UCSD-AML1 (cell line): ENCODE measurements around the gene PDE6A.
A peak's percentile ranks its signal among the peaks of the same experiment; 100 is the strongest.

Experiments
- DNase-seq: peaks from one replicate; lab custom pipeline; 2025; ENCODE audit not compliant: unreplicated experiment; lab: John Stamatoyannopoulos, UW

PDE6A gene

DNA sequence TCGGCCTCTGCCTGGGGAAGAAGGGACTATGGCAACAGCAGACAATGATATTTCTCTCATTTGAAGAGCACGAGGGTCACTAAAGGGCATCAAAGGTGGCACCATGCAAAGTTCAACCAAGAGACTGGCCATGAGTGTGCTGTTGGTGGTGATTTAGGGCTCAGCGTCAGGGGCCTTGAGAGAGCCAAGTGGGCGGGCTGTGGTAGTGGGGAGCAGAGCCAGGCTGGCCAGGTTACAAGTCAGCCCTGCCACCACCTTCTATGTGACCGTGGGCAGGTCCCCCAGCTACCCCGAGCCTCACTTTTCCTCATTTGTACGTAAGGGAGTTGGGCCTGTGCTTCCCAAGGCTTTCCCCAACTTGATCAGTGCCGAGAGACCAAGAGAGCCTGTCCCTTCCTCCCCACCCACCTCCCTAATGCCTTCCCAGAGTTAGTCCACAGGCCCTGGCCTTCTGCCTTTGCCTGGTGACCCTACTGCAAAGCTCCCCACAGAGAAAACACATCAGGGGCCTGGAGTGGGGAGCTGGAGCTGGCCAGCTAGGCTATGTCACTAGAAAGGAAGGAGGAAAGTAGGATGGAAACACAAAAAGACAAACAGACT lies 104.3 kb downstream of the PDE6A start:
- no peak for DNase-seq

DNA sequence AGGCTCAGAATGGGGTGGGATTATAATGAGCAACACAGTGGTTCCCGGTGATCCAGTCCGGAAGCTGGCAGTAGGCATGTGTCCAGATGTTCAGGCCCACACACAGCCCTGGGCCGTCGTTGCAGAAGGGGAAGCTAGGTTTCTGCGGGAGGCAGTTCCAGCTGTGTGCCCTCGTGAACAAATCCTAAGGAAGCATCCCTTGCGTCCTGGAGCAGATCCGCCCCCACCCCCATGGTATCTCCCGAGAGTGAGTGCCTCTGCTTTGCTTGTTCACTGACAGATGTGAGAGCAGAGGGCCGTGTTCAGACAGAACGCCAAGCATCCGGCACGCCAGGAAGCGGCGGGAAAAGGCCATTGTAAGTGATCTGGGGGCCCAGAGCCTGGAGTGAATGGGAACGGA lies 104.8 kb downstream of the PDE6A start:
- DNase-seq: no peak

DNA sequence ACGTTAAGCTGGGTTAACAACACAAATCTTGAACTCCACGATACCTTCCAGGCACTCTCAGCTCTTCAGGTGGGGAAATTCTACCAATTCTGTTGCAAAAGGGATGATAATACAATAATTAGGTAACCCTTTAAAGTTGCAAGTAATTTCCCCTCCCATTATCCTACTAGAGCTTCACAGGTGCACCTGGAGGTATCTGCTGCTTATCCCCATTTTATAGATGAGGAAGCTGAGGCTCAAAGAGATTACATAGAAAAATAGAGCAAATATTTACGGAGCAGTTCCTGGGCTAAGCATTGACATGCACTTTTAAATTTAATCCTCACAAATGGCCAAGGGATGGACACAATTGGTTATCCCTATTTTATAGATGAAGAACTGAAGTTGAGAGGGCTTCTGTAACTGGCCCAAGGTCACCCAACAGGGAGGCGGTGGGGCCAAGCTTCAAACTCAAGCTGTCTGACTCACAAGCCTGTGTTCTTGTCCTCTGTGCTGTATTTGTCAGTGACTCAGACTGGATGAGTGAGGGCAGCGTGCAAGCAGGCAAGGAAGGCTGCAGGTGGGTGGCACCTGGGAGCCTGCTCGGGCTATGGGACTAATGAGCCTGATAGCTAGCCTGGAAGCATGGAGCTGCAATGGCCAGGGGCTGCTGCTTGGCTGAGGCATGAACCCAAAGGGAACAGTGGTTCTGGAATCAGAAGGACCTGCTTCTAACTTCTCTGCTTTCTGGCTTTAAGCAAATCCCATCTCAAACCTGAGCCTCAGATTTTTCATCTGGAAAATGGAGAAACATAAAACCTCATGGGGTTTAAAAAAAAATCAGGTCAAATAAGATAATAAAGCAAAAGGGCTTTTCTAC lies 105.5 kb downstream of the PDE6A start:
- DNase-seq: no peak

DNA sequence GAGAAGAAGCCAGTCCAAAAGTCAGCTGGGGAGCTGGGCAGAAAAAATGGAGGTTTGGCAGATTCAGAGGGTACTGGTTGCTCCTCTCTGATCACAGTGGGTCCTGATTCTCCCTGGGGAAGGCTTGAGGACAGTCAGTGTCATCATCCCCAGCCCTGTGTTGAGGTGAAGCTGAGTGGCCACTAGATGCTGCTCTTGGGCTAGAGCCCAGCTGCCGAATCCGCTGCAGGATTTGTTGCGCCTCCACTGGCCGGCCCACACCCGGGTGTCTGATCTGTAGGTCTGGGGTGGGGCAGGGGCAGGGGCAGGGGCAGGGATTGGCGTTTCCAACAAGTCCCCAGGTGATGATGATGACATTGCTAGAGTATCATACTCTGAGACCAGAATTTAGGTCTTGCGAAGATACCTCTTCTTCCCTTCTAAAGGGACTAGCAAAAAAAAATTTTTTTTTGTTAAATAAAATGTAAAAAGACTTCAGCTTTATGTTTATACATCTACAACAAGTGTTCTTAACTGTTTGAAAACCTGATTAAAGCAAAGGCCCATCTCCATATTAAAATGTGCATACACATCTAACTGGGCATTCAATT lies 106.8 kb downstream of the PDE6A start:
- peak; percentile 35 for DNase-seq

DNA sequence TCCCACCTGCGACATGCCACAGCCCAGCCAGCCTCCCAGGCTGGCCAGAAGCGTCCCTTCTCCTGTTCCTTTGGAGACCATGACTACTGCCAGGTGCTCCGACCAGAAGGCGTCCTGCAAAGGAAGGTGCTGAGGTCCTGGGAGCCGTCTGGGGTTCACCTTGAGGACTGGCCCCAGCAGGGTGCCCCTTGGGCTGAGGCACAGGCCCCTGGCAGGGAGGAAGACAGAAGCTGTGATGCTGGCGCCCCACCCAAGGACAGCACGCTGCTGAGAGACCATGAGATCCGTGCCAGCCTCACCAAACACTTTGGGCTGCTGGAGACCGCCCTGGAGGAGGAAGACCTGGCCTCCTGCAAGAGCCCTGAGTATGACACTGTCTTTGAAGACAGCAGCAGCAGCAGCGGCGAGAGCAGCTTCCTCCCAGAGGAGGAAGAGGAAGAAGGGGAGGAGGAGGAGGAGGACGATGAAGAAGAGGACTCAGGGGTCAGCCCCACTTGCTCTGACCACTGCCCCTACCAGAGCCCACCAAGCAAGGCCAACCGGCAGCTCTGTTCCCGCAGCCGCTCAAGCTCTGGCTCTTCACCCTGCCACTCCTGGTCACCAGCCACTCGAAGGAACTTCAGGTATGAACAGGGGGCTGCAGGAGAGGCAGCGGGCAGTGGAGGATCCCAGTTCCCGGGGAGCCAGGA lies 108.0 kb downstream of the PDE6A start:
- DNase-seq: no peak

DNA sequence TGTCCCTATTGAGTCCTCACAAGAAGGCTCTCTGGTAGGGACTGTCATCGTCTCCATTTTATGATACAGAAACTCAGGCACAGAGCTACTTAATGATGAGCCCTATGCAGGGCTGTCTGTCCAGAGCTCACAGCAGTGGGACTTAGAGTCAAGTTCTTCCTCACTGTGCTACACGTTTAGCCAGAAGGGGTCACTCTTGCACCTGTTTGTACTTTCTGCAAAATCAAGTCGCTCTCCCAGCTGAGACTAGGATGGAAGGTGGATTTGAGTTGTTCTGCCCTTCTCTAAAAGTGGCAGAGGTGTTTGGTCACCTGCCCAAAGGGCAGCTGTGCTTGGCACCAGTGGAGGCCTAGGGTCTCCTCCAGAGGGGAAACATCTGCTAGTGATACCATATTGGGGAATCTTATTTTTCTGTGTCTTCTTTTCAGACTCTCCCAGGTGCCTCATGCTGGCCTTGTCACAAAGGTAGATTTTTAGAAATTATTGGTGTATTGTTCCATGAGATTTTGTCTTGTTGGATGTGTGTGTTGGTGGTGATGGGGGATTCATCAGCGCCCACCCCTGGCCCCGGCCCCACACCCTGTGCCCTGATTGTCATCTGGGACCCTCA lies 110.2 kb downstream of the PDE6A start:
- DNase-seq: peak; percentile 32

DNA sequence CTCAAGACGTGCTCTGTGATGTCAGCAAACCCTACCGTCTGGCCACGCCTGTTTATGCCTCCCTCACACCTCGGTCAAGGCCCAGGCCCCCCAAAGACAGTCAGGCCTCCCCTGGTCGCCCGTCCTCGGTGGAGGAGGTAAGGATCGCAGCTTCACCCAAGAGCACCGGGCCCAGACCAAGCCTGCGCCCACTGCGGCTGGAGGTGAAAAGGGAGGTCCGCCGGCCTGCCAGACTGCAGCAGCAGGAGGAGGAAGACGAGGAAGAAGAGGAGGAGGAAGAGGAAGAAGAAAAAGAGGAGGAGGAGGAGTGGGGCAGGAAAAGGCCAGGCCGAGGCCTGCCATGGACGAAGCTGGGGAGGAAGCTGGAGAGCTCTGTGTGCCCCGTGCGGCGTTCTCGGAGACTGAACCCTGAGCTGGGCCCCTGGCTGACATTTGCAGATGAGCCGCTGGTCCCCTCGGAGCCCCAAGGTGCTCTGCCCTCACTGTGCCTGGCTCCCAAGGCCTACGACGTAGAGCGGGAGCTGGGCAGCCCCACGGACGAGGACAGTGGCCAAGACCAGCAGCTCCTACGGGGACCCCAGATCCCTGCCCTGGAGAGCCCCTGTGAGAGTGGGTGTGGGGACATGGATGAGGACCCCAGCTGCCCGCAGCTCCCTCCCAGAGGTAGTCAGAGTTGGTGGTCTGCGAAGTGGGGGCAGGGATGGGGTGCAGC lies 111.3 kb downstream of the PDE6A start:
- no peak for DNase-seq

DNA sequence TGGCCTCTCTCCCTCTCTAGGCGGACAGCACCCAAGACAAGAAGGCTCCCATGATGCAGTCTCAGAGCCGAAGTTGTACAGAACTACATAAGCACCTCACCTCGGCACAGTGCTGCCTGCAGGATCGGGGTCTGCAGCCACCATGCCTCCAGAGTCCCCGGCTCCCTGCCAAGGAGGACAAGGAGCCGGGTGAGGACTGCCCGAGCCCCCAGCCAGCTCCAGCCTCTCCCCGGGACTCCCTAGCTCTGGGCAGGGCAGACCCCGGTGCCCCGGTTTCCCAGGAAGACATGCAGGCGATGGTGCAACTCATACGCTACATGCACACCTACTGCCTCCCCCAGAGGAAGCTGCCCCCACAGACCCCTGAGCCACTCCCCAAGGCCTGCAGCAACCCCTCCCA lies 112.0 kb downstream of the PDE6A start:
- no peak for DNase-seq

DNA sequence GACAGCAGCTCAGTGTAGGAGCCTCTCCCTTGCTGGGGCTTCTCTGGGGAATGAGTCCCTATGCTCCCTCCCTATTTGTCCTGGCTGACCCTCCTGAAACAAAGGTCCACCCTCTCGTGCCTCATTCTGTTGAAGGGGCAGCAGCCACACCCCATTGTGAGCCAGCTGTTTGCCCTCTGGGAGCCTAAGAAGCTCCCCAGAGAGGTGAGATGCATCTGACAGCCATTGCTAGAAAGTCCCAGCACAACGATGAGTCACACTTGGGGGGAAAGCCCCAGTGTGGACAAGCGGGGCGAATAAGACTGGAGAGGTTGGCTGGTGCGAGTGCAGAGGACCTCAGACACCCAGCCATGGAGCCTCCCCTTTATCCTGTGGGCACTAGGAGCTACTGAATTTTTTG lies 113.1 kb downstream of the PDE6A start:
- DNase-seq: no peak

DNA sequence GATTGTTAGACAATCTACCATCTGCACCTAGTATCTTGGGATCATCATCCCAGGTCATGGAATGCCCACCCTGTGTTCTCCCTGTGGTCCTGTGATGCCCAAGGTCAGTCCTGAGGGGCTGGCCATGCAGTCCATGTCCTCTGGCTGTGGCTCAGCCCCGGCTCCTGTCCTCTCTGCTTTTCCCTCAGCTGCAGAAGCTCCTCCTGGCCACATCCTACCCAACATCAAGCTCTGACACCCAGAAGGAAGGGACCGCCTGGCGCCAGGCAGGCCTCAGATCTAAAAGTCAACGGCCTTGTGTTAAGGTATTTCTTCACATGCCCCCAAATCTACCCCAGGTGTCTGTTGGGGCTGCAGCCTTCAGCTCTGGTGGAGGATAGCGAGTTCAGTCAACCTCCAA lies 114.0 kb downstream of the PDE6A start:
- no peak for DNase-seq

DNA sequence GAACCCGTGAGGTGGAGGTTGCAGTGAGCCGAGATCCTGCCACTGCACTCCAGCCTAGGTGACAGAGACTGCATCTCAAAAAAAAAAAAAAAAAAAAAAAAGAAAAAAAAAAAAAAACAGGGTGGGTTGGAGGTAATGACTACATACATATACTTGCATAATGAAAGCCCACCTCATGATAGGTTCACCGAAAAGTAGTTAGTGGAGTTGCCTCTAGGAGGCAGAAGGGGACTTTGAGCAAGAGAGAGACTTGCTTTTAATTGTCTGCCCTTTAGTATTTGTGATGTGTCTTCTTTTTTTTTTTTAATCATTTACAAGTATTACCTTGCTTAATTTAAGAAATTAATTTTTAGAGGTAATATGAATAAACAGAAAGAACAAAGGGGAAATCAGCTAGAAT lies 114.6 kb downstream of the PDE6A start:
- DNase-seq: no peak

DNA sequence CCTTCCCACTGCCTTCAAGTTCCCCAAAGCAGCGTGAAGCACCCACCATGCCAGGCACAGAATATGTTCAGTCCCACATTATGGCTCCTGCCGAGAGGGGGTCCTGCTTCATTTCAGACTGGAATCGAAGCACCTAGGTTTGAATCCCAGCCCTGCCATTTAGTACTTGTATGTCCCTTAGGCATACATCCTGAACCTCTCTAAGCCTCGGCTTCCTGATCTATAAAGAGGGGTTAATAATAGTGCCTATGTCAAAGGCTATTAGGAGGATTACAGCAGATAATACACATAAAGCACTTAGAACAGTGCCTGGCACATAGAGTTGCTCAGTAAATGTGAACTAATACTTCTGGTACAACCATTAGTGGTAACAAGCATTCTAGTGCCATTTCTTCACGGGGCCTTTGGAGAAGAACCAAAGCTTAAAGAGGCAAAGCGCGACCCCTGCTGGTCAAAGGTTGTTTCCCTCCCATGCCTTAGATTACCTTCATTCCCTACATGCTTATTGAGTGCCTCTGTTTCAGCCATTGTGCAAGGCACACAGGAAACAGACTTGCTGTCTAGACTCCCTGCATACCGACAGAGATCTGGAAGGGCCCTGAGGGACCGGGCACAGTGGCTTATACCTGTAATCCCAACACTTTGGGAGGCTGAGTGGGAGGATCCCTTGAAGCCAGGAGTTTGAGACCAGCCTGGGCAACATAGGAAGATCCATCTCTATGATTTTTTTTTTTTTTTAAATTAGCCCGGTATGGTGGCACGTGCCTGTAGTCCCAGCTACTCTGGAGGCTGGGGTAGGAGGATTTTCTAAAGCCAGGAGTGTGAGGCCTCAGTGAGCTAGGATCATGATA lies 116.2 kb downstream of the PDE6A start:
- DNase-seq: peak; percentile 89

DNA sequence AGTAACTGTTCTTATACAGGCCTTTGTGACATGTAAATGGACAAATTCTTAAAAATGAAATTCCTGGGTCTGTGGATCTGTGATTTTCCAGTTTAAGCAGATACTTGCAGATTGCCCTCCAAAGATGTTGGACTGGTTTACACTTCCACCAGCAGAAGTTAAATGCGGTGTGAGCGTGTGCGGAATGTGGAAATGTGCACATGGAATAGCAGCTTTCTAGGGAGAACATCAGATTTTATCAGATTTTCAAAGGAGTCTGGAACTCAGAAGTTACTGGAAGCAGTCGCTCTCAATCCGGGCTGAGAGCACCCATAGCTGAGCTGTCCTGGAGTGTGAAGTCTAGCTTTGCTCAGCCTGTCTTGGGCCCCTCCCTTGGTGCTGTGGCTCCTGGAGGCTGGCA lies 117.0 kb downstream of the PDE6A start:
- no peak for DNase-seq

DNA sequence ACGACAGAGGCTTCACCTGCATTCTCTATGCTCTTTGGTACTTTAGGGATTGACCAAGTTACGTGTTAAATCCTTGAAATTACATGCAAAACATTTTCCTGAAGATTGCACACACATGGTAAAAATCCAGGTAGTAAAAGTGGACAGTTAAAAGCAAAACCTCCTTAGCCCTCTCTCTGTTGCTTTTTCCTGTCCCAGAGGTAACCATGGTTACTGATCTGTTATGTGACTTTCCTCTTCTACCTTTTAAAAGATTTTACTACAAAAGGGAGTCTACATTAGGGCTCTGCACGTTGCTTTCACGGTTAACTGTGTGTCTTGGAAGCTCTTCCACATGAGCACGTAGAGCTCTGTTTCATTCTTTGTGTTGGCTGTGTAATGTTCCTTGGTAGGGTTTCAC lies 117.5 kb downstream of the PDE6A start:
- no peak for DNase-seq

DNA sequence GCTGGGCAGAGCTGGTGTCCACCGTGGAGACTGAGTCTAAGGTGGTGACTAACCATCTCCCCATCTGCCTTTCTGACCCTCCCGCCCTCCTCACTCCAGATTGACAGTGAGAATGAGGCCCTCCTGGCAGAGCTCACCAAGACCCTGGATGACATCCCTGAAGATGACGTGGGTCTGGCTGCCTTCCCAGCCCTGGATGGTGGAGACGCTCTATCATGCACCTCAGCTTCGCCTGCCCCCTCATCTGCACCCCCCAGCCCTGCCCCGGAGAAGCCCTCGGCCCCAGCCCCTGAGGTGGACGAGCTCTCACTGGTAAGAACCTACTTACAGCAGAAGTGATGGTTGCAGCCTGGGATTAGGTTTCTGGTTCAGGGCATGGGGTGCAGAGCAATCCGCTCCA lies 118.0 kb downstream of the PDE6A start:
- no peak for DNase-seq

DNA sequence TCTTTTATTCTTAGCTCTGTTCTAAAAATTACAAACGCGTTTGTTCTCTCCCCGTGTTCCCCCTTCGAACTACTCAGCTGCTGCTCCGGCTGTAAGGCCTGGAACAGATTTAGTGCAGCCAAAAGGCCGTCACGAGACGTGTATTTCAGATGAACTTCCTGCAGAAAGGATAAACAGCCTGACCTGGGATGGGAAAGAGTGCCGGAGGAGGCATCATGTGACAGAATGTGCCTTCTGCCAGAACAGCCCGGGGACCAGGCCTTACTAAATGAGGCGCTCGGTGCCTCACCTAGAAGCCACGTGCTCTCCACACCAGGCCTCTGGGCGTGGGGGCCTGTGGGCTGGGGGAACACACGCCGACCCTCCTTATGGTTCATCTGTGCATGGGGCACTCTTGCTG lies 119.7 kb downstream of the PDE6A start:
- no peak for DNase-seq

DNA sequence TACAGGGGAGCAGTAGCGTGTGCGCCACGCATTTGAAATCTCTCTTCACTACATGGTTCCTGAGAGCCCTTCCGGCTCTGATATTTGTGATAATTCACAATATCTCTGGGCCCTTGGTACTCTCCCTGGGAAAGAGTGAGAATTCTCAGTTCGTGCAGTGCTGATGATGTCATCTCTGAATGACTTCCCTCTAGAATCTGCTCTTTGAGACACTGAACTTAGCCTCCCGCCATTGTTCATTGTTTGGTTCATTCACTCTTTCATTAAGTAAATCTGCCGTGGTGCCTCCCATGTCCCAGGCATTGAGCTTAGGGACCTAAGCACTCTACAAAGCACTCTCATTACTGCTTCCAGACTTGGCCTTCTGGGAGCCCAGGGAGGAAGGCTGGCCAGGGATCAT lies 120.5 kb downstream of the PDE6A start:
- DNase-seq: no peak

DNA sequence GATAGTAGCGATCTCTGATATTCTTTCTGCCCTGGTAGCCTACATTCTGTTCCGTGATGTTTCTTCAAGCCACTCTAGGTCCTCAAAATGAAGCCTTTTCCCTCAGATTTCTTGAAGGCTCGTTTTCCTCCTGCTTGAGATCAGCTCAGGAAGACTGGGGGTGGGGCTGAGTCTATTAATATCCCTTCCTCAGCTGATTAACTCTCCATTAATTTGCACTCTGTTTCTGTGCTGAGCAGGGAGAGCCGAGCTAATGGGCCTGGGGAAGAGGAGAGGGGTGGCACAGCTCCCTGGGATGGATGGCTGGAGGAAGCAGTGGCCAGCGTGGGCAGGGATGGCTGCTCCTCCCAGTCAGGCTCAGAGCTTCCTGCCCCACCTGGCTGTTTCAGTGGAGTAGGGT lies 121.2 kb downstream of the PDE6A start:
- no peak for DNase-seq

DNA sequence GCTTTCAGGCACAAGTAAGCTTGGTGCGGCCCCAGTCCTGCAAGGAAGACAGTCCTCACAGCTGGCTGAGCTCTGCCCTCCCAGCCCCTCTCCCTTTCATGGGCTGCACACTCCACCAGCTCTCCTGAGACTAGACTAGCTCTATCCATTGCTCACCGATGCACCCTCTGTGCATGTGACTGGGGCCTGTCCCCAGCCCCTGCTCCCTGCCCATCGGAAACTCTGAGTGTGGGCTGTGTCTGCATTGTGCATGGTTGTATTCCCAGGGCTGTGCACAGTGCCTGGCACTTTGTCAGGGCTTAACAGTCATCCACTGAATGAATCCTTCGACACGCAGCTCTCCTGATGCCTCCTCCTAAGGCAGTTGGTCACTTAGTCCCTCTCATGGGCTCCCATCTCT lies 122.3 kb downstream of the PDE6A start:
- DNase-seq: no peak
